Vagina (tissue), 2 donors: Measurements from ENCODE around the gene RPS6KA2.

Source experiments
- CTCF ChIP-seq, 3 experiments: fragments of 450-650 bp in 2 of 3; fragments of 200-600 bp in 1 of 3; sonication (generic) in 1 of 3; IDR thresholded peaks; one replicate each; pipeline ENCODE4 v1.5.1; 2017 to 2019; ENCODE audit warnings: antibody characterized with exemption in 3 of 3, mild to moderate bottlenecking in 2 of 3, moderate library complexity in 2 of 3
- POLR2A ChIP-seq, 2 donors: fragments of 450-650 bp; IDR thresholded peaks; one replicate each; pipeline ENCODE4 v1.6.1; 2017; ENCODE audit warnings: antibody characterized with exemption in 2 of 2, mild to moderate bottlenecking in 2 of 2, moderate library complexity in 2 of 2

GRCh38 chr6:166583230-166583965, 43.7 kb downstream of the RPS6KA2 start:
- no peak for TF ChIP-seq POLR2A (IDR thresholded peaks at IDR 0.05)
- no peak for TF ChIP-seq CTCF (IDR thresholded peaks at IDR 0.05)
